Suprapubic skin (tissue), 3 donors: ENCODE measurements around the gene MYO1E.

Experiments used
- CTCF ChIP-seq, 2 donors: fragments of 200-600 bp in 1 of 2; fragments of 450-650 bp in 1 of 2; sonication (generic) in 1 of 2; IDR thresholded peaks; one replicate each; pipeline ENCODE4 v1.5.1; 2016 to 2019; ENCODE audit warnings: antibody characterized with exemption in 2 of 2, mild to moderate bottlenecking in 1 of 2, moderate library complexity in 1 of 2
- EP300 ChIP-seq: sonication (generic); formaldehyde crosslinking; IDR thresholded peaks from one replicate; pipeline ENCODE4 v1.6.1; 2017; ENCODE audit warnings: antibody characterized with exemption
- POLR2A ChIP-seq, 2 donors: fragments of 450-650 bp; IDR thresholded peaks; one replicate each; pipeline ENCODE4 v1.6.1; 2017; ENCODE audit warnings: antibody characterized with exemption in 2 of 2, mild to moderate bottlenecking in 2 of 2, moderate library complexity in 2 of 2

GRCh38 chr15:59166601-59167265 is 205.9 kb downstream of the MYO1E start:
- no peak for TF ChIP-seq CTCF (IDR thresholded peaks at IDR 0.05)
- TF ChIP-seq EP300, result no peak
- no peak for TF ChIP-seq POLR2A (IDR thresholded peaks at IDR 0.05)
